HL-60 (cell line): ENCODE results near the gene PERCC1.

Experiments used
- CTCF ChIP-seq: IDR thresholded peaks from one replicate; pipeline ENCODE4 v1.5.1; 2011; ENCODE audit warnings: low read length, control low read depth, inconsistent platforms; ENCODE audit not compliant: insufficient read depth
- GABPA ChIP-seq: IDR thresholded peaks from 2 replicates; pipeline ENCODE4 v1.6.1; 2012; ENCODE audit warnings: low read depth
- POLR2AphosphoS5 ChIP-seq: IDR thresholded peaks from 2 replicates; pipeline ENCODE4 v1.6.1; 2012; ENCODE audit warnings: low read depth
- SPI1 ChIP-seq: IDR thresholded peaks from 2 replicates; pipeline ENCODE4 v1.6.1; 2012; ENCODE audit warnings: low read depth, mild to moderate bottlenecking, borderline replicate concordance

GRCh38 chr16:1429012-1429411, 1.9 kb upstream of the PERCC1 start:
- no peak for TF ChIP-seq CTCF
- no peak for TF ChIP-seq POLR2AphosphoS5
- TF ChIP-seq SPI1: no peak
- TF ChIP-seq GABPA: no peak
